Ovary (tissue), 3 donors: ENCODE results near the gene CLDN20.

Experiments
- EP300 ChIP-seq: sonication (generic); formaldehyde crosslinking; IDR thresholded peaks from one replicate; pipeline ENCODE4 v1.6.1; 2017; ENCODE audit warnings: antibody characterized with exemption
- POLR2A ChIP-seq: fragments of 450-650 bp; IDR thresholded peaks from one replicate; pipeline ENCODE4 v1.6.1; 2017; ENCODE audit warnings: antibody characterized with exemption, mild to moderate bottlenecking, moderate library complexity
- TF ChIP-seq, protein P1 (sequence below), 3 donors: fragments of 450-650 bp in 2 of 3; fragments of 200-600 bp in 1 of 3; IDR thresholded peaks; one replicate each; pipeline versions ENCODE4 v1.5.1 to v1.8.0; 2016 to 2022; ENCODE audit warnings: antibody characterized with exemption in 3 of 3, mild to moderate bottlenecking in 1 of 3
- donor health status: DM: no; HTN: no; CAD: no.

DNA sequence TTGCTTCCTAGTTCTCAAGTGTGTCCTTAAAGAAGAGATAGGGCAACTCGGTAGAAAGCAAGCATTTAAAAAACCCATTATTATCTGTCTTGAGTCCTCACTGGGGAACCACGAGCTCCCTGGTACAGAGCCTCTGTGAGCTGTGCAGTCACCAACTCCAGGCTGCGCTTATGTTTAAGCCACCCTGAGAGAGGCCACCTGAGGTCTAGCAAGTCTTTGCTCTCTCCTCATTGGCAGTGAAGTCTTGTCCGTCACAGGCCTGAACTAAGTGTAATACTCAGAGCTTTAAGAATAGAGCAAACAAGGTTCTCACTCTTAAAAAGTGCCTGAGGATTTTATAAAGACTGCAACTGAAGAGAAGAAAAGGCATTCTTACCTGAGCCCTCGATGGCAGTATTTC lies 3.9 kb upstream of the CLDN20 start:
- TF ChIP-seq, protein P1, sequence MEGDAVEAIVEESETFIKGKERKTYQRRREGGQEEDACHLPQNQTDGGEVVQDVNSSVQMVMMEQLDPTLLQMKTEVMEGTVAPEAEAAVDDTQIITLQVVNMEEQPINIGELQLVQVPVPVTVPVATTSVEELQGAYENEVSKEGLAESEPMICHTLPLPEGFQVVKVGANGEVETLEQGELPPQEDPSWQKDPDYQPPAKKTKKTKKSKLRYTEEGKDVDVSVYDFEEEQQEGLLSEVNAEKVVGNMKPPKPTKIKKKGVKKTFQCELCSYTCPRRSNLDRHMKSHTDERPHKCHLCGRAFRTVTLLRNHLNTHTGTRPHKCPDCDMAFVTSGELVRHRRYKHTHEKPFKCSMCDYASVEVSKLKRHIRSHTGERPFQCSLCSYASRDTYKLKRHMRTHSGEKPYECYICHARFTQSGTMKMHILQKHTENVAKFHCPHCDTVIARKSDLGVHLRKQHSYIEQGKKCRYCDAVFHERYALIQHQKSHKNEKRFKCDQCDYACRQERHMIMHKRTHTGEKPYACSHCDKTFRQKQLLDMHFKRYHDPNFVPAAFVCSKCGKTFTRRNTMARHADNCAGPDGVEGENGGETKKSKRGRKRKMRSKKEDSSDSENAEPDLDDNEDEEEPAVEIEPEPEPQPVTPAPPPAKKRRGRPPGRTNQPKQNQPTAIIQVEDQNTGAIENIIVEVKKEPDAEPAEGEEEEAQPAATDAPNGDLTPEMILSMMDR (IDR thresholded peaks at IDR 0.05), result no peak
- TF ChIP-seq POLR2A, result no peak
- no peak for TF ChIP-seq EP300
